Measurements from ENCODE around the gene TMIGD3.

Gene TMIGD3

DNA sequence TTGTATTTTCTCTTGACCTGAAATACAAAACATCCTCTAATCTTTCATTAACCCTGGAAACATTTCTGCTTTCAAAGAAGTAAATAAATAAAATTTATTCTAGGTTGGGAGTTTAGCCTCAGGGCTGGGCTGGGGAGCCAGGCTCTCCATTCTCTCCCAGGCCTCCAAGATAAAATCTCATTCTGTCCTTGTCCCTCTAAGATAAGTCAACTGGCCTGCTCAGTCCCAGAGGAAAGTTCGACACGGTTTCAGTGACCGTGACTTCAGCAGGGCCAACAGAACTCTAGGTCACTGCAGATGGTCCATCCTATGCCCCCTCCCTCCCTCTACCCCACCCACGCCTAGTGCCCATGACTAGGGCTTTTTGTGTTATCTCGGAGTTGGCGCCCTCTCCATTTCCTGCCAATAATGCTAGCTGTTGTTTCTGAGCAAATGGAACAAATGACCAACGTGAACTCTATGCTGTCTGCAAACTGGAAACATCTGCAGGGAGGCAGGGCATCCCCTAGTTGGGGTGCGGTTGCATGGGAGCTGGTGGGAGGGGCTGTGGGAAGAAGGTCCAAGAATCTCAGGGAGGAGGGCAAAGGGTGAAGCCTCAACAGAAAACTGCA lies 10.1 kb upstream of the TMIGD3 start:
- no peak for TF ChIP-seq ZFX (IDR thresholded peaks at IDR 0.05)
- TF ChIP-seq, protein P1, sequence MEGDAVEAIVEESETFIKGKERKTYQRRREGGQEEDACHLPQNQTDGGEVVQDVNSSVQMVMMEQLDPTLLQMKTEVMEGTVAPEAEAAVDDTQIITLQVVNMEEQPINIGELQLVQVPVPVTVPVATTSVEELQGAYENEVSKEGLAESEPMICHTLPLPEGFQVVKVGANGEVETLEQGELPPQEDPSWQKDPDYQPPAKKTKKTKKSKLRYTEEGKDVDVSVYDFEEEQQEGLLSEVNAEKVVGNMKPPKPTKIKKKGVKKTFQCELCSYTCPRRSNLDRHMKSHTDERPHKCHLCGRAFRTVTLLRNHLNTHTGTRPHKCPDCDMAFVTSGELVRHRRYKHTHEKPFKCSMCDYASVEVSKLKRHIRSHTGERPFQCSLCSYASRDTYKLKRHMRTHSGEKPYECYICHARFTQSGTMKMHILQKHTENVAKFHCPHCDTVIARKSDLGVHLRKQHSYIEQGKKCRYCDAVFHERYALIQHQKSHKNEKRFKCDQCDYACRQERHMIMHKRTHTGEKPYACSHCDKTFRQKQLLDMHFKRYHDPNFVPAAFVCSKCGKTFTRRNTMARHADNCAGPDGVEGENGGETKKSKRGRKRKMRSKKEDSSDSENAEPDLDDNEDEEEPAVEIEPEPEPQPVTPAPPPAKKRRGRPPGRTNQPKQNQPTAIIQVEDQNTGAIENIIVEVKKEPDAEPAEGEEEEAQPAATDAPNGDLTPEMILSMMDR (conservative IDR thresholded peaks at IDR 0.05) = no peak

DNA sequence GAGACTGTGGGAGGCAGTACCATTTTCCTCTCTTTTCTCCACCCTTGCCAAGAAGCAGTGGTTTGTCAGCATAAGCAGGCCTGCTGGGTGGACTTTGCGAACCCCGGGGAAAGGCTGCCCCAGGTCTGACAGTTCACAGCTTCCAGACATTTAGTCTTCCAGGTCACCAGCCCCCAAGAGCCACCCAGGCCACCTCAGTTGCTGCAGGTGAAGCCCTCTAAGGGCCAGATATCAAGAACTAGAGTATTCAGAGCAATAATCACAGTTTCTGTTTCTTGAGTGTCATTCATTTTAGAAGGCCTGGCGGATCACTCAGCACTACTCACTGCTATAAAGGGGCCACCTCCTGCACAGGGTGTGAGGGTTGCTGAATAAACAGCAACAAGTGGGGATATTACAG lies 9.5 kb upstream of the TMIGD3 start:
- peak overlapping the region; percentile 13; the same call in 1 of the 2 replicates for H3K27ac ChIP-seq
- TF ChIP-seq ZFX (IDR thresholded peaks at IDR 0.05) = no peak
- TF ChIP-seq, protein P1 (conservative IDR thresholded peaks at IDR 0.05) = no peak

More for the DNA sequence above, 10.1 kb upstream of the TMIGD3 start:
- peak overlapping the region; percentile 39 for H3K27ac ChIP-seq

DNA sequence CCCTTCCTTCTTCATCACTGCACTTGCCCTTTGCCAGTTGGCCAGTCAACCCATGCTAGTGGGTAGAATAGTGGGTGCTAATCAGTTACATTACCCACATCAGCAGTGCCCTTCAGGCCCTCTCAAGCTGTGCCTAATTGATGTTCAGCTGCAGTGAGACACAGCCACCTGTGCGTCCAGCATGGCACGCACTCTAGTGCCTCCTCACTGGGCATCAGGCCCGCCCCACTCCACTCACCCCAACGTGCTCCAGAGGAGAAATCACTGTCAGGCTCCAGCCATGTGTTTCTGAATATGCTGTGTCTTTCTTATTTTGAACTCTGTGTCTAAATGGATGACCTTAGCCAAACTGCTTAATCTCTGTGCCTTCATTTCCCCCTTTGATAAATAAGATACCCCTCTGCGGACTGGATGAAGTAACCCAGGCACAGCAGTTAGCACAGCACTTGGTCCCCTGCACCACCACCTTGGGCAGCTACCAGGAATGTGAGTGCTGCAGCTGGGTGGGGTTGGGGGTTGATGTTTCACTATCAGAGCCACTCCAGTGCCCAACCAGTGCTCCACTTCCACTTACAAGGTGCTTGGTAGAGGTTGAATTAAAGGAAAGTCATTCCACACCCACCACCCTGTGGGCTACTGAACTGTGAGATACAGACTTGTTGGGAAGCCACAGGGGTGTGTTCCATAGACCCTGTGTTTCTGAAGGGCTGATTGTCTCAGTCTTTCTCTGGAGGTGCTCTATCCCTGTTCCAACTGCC lies 8.9 kb upstream of the TMIGD3 start:
- TF ChIP-seq ZFX (IDR thresholded peaks at IDR 0.05) = no peak
- TF ChIP-seq, protein P1 (conservative IDR thresholded peaks at IDR 0.05) = no peak
- H3K27ac ChIP-seq = peak overlapping the region; percentile 13; the same call in 1 of the 2 replicates

DNA sequence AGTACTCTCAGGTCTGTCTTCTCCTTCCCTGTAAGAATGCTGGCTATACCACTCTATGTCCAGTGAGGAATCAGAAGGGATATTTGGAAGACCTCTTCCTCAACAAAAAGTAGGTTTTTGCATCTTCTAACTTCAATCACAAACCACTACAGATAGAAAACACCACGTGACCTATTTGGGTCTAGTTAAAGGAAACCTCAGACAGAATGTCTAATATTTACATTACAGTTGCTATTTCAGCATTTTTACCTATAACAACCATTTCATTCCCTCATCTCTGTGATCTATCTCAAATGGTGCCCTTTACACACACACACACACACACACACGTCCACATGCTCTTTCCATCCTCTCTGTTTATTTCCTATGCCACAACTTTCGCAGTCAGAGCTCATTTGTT lies 7.9 kb upstream of the TMIGD3 start:
- TF ChIP-seq ZFX (IDR thresholded peaks at IDR 0.05) = no peak
- TF ChIP-seq, protein P1 (conservative IDR thresholded peaks at IDR 0.05) = no peak
- no peak overlapping the region for H3K27ac ChIP-seq

DNA sequence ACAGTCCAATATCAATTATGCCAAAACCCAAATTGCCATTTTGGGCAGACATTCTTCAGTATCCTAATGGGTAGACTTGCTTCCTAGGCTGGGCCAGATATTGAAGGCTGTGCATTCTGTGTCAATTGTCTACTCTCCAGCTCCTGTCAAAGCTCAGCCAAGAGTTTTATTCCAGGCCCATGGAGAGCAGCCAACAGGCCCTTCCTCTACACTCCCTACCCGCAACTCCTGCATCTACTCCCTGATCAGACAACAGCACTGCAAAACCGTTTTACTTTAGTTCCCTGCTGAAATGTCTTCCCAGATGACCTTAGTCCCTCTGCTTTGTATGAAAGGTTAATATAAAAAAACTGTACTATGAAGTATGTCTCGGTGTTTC lies 6.6 kb upstream of the TMIGD3 start:
- no peak overlapping the region; the same call in 1 of the 2 replicates for H3K27ac ChIP-seq
- TF ChIP-seq, protein P1 (conservative IDR thresholded peaks at IDR 0.05) = no peak
- TF ChIP-seq ZFX (IDR thresholded peaks at IDR 0.05) = no peak

DNA sequence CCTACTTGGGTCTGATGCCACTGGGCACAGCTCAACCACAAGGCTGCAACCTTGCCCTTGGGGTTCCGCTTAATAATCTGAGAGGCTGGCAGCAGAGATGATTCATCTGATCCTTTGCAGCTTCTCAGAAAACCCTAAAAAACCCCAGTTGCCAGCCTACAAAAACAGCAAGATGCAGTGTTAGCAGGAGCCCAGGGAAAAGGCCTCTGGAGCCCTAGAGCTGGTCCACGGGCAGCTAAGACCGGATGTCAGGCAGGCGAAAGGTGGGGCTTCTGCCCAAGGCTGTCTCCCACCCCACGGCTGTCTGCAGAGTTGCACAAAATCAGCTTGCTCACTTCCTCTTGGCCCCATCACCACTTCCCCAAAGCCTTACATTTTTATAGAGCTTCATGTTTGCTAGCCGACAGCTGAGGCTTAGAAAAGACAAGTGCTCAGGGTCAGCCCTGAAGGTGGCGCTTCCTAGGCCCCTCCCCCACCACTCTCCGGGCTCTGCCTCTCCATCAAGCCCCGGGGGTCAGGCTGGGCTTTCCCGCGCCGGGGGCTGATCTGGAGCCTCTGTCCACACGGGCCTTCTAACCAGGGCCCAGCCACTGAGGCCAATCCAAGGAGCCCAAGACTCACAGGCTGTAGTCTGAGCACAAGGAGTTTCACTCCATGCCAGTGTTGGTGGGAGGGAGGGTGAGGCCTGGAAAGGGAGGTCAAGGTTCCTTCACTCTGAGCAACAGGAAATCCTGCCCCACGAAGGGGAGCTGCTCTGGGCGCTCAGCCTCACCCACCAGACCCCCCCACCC lies 4.2 kb upstream of the TMIGD3 start:
- H3K27ac ChIP-seq = peak overlapping the region; percentile 79
- TF ChIP-seq, protein P1 (conservative IDR thresholded peaks at IDR 0.05) = no peak
- TF ChIP-seq ZFX (IDR thresholded peaks at IDR 0.05) = peak; percentile 26; the same call in 1 of the 2 replicates
